GM12878 (cell line): ENCODE measurements around the gene EDC4. TPM values are rescaled to one million over a fixed set of nuclear protein-coding genes. Genes with fewer than 3 reads are reported as not detected.

Source experiments
- ATAC-seq: fragments of 200-7000 bp; cut with Tn5 transposase; 3 replicates; pipeline ENCODE4 v1.9.1; 2020; ENCODE audit warnings: mild to moderate bottlenecking, moderate library complexity
- BruUV-seq: library from RNA; stranded (reverse); fragments of 400-500 nt; replicated peaks from 2 replicates; lab custom pipeline; 2021; lab: Mats Ljungman, UMichigan
- CTCF ChIA-PET: fragments of 300-600 bp; sonication (Branson Sonifier 250); formaldehyde crosslinking; extraction: SDS; loops from one replicate; lab custom pipeline; 2021; ENCODE audit warnings: inconsistent platforms; lab: Yijun Ruan, JAX
- POLR2A ChIA-PET: fragments of 350-600 bp; formaldehyde crosslinking; extraction: SDS; loops from one replicate; lab custom pipeline; 2021; ENCODE audit warnings: inconsistent platforms; lab: Charles Lee
- RAD21 ChIA-PET: fragments of 300-600 bp; sonication (Branson Sonifier 250); formaldehyde crosslinking; loops from one replicate; lab custom pipeline; 2023; ENCODE audit warnings: antibody characterized with exemption; ENCODE audit not compliant: unreplicated experiment; lab: Charles Lee
- SMC1A ChIA-PET: fragments of 300-600 bp; sonication (Branson Sonifier 250); formaldehyde crosslinking; loops from one replicate; lab custom pipeline; 2023; ENCODE audit not compliant: unreplicated experiment, uncharacterized antibody; lab: Charles Lee
- DNase-seq: peaks from one replicate; pipeline ENCODE4 v3.0.0-alpha.2; 2011; ENCODE audit warnings: low read depth, low spot score
- FAIRE-seq: peaks from 3 replicates; lab custom pipeline; 2011; peaks lifted over from hg19 to GRCh38; lab: Jason Lieb, UNC
- H2AFZ ChIP-seq: 2 replicates; pipeline ENCODE4 v1.6.0; 2011; ENCODE audit warnings: low read depth, low read length, control low read depth; ENCODE audit not compliant: control insufficient read depth
- H3K27ac ChIP-seq: 2 replicates; pipeline ENCODE4 v1.5.1; 2011; ENCODE audit warnings: control low read depth; ENCODE audit not compliant: control insufficient read depth, insufficient read depth
- H3K27me3 ChIP-seq, 2 experiments: replicated peaks in 1 of 2; 2 replicates each; pipeline versions ENCODE4 v1.6.0 to v1.6.1; 2011; ENCODE audit warnings: low read length in 1 of 2; ENCODE audit not compliant: control insufficient read depth in 2 of 2, insufficient read depth in 2 of 2
- H3K36me3 ChIP-seq, 2 experiments: 2 replicates each; pipeline ENCODE4 v1.5.1; 2011; ENCODE audit warnings: low read length in 1 of 2; ENCODE audit not compliant: control insufficient read depth in 2 of 2, insufficient read depth in 2 of 2
- H3K4me1 ChIP-seq: 2 replicates; pipeline ENCODE4 v1.6.1; 2011; ENCODE audit warnings: mild to moderate bottlenecking, low read length, moderate library complexity, mixed read lengths; ENCODE audit not compliant: control insufficient read depth, insufficient read depth
- H3K4me2 ChIP-seq: 2 replicates; pipeline ENCODE4 v1.6.0; 2011; ENCODE audit warnings: control low read depth; ENCODE audit not compliant: control insufficient read depth, insufficient read depth
- H3K4me3 ChIP-seq: fragments of 200-600 bp; sonication (generic); 2 replicates; pipeline ENCODE4 v1.5.1; 2016
- H3K79me2 ChIP-seq: 2 replicates; pipeline ENCODE4 v1.6.0; 2011; ENCODE audit warnings: low read length; ENCODE audit not compliant: control insufficient read depth, insufficient read depth
- H3K9ac ChIP-seq: 2 replicates; pipeline ENCODE4 v1.8.0; 2011; ENCODE audit warnings: low read length, control low read depth, mixed read lengths; ENCODE audit not compliant: control insufficient read depth, insufficient read depth
- H3K9me3 ChIP-seq: replicated peaks from 3 replicates; pipeline ENCODE4 v1.5.1; 2011; ENCODE audit warnings: mild to moderate bottlenecking, low read length; ENCODE audit not compliant: control insufficient read depth, insufficient read depth
- H4K20me1 ChIP-seq: 2 replicates; pipeline ENCODE4 v1.6.0; 2011; ENCODE audit not compliant: control insufficient read depth, insufficient read depth
- CBX3 ChIP-seq: fragments of 200-600 bp; sonication (generic); IDR thresholded peaks from 2 replicates; pipeline ENCODE4 v1.6.1; 2016; ENCODE audit warnings: low read depth, borderline replicate concordance
- CHD4 ChIP-seq: fragments of 200-600 bp; sonication (generic); IDR thresholded peaks from 2 replicates; pipeline ENCODE4 v1.6.1; 2016; ENCODE audit warnings: mild to moderate bottlenecking
- FOXM1 ChIP-seq: IDR thresholded peaks from 2 replicates; pipeline ENCODE4 v1.6.1; 2012; ENCODE audit warnings: low read depth, mild to moderate bottlenecking, inconsistent platforms, low read length, moderate library complexity
- HCFC1 ChIP-seq: fragments of 150-350 bp; IDR thresholded peaks from 2 replicates; pipeline ENCODE4 v1.6.1; 2014; ENCODE audit warnings: low read length
- MTA2 ChIP-seq: fragments of 450-650 bp; IDR thresholded peaks from 2 replicates; pipeline ENCODE4 v1.6.1; 2016; ENCODE audit warnings: low read depth, mild to moderate bottlenecking, moderate library complexity
- NFYB ChIP-seq: IDR thresholded peaks from 2 replicates; pipeline ENCODE4 v1.6.1; 2011; ENCODE audit warnings: low read depth, mild to moderate bottlenecking, low read length, improper control_type of control experiment, moderate library complexity; ENCODE audit not compliant: insufficient read depth
- NRF1 ChIP-seq: conservative IDR thresholded peaks from 2 replicates; pipeline ENCODE4 v1.6.1; 2011; ENCODE audit warnings: mild to moderate bottlenecking, low read depth, low read length, improper control_type of control experiment
- SMAD1 ChIP-seq: fragments of 450-650 bp; IDR thresholded peaks from 2 replicates; pipeline ENCODE4 v1.6.1; 2018; ENCODE audit warnings: mild to moderate bottlenecking, low read depth; ENCODE audit not compliant: partially characterized antibody
- TAF1 ChIP-seq: IDR thresholded peaks from 2 replicates; pipeline ENCODE4 v1.6.1; 2011; ENCODE audit warnings: mild to moderate bottlenecking, low read depth, low read length, borderline replicate concordance
- WGBS: methylation state at CpG from one replicate; pipeline ENCODE4 v1.1.6; 2016; ENCODE audit warnings: low lambda C conversion rate; ENCODE audit not compliant: insufficient replicate concordance, insufficient coverage; ENCODE audit errors: missing lambda C conversion rate; 5-methylcytosine and 5-hydroxymethylcytosine counted together
- in situ Hi-C: fragments of 300-500 bp; cut with MboI; formaldehyde crosslinking; loops from 9 replicates; pipeline ENCODE4 v1.14.3; 2018; ENCODE audit warnings: mixed read lengths
- intact Hi-C: fragments of 100-400 bp; cut with micrococcal nuclease; formaldehyde crosslinking; loops from one replicate; pipeline ENCODE4 v1.14.2; 2022; ENCODE audit not compliant: unreplicated experiment
- polyA plus RNA-seq, 11 experiments: library from polyadenylated mRNA; depleted of rRNA in 4 of 11; unstranded in 6 of 11; stranded (reverse) in 5 of 11; fragments of >200 nt; fragmentation: Nextera tagmentation in 4 of 11; fragmentation: Illumina TruSeq in 1 of 11; extraction: Ambion mirVana in 4 of 11; extraction: Trizol in 1 of 11; gene quantifications; 1 replicate in 1 of 11; 2 replicates in 10 of 11; pipeline versions ENCODE4 v1.2.1 to v1.2.3, GENCODE V29; 2011 to 2016; ENCODE audit warnings: inconsistent platforms in 2 of 11, missing spikeins in 2 of 11, low read depth in 1 of 11
- total RNA-seq, 4 experiments: library from RNA; depleted of rRNA in 3 of 4; stranded (reverse); fragments of >200 nt in 3 of 4; fragmentation: Illumina TruSeq in 1 of 4; extraction: Trizol in 1 of 4; gene quantifications; 2 replicates each; pipeline versions ENCODE4 v1.2.1 to v1.2.3, GENCODE V29; 2013 to 2021

Gene EDC4
- total and polyA plus RNA-seq, 10 of the 15 experiments (the other 5 are each of a cell fraction or from before 2014, with no cell fraction given) = 1.2 to 86.0 (median 53.4) TPM

DNA sequence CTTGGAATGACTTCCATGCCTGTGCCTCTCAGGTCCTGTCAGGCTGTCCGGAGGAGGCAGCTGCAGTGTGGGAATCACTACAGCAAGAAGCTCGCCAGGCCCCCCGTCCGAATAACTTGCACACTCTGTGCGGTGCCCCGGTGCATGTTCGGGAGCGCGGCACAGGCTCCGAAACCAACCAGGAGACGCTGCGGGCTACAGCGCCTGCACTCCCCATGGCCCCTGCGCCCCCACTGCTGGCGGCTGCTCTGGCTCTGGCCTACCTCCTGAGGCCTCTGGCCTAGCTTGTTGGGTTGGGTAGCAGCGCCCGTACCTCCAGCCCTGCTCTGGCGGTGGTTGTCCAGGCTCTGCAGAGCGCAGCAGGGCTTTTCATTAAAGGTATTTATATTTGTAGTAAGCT is 13.1 kb downstream of the EDC4 start:
- Histone ChIP-seq H2AFZ (no peak overlapping the region), H3K36me3 (peaks cover 9 to 29% of the 10 kb centered on the region in 2 experiments; a peak in 3 of 4 replicates), H3K9ac (no peak overlapping the region), H3K4me1 (no peaks in the 10 kb centered on the region), H3K4me3 (no peak overlapping the region), H3K27ac (no peak overlapping the region), H3K4me2 (no peak overlapping the region), H4K20me1 (no peaks in the 10 kb centered on the region), H3K27me3 (no peaks in the 10 kb centered on the region), H3K9me3 (no peaks in the 10 kb centered on the region), H3K79me2 (no peaks in the 10 kb centered on the region)
- ATAC-seq (no peak), DNase-seq (no peak), FAIRE-seq (no peak)
- over 99% methylated on average over 19 of the region's 19 CpGs for WGBS
- SMC1A ChIA-PET = no interaction called here
- CTCF ChIA-PET = interaction anchor here (1.1 to 5.6 kb wide), 3 partner anchors 11 to 155 kb away, joined by 4 to 39 read pairs (median 5); partner anchors contain the start of gene EDC4
- POLR2A ChIA-PET = no interaction called here
- in situ Hi-C loops = no loop called here
- intact Hi-C loops = no loop called here
- BruUV-seq = no TSS peak
- RAD21 ChIA-PET = interaction anchor here (1.1 kb wide), 1 partner anchor 11 kb away, joined by 3 read pairs; no protein-coding TSS in a partner anchor
- TF ChIP-seq FOXM1 = no peak
- TF ChIP-seq CHD4 = no peak
- TF ChIP-seq NRF1 = no peak
- TF ChIP-seq MTA2 = no peak
- TF ChIP-seq SMAD1 = no peak
- TF ChIP-seq NFYB = no peak
- TF ChIP-seq CBX3 = no peak
- TF ChIP-seq TAF1 = no peak
- no peak for TF ChIP-seq HCFC1
